Right renal pelvis (tissue), 4 donors: ENCODE data around the gene PIK3C3. TPM values are rescaled to one million over a fixed set of nuclear protein-coding genes. Genes with fewer than 3 reads are reported as not detected.
"Not testable (repeated sequence)": the region's sequence is repeated elsewhere in the genome, so short reads cannot be mapped to it uniquely, and the experiment has no call there.

ENCODE experiments used
- DNase-seq, 4 donors: peaks; one replicate each; pipeline ENCODE4 v3.0.0-alpha.2; 2013; ENCODE audit warnings: low read depth in 4 of 4, low spot score in 3 of 4, missing footprints in 1 of 4
- polyA plus RNA-seq, 4 donors: library from polyadenylated mRNA; unstranded; fragments of 120-200 nt; gene quantifications; one replicate each; pipeline ENCODE4 v1.2.1, GENCODE V29; 2013; ENCODE audit not compliant: insufficient read length in 4 of 4

The PIK3C3 gene
- polyA plus RNA-seq, 4 donors: 66.2 to 86.8 (median 78.4) TPM

DNA sequence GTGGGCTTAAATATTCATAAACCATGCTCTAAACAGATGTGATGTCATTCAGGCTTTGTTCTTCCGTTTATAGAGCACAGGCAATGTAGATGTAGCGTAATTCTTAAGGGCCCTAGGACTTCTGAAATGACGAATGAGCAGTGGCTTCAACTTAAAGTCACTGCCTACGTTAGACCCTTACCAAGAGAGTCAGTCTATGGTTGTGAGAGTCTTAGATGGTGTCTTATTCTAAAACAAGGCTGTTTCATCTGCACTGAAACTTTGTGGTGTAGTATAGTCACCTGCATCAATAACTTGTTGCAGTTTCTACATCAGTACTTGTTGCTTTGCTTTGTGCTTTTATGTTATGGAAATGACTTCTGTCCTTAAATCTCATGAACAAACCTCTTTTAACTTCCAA lies 56.0 kb downstream of the PIK3C3 start:
- DNase-seq: no peak

DNA sequence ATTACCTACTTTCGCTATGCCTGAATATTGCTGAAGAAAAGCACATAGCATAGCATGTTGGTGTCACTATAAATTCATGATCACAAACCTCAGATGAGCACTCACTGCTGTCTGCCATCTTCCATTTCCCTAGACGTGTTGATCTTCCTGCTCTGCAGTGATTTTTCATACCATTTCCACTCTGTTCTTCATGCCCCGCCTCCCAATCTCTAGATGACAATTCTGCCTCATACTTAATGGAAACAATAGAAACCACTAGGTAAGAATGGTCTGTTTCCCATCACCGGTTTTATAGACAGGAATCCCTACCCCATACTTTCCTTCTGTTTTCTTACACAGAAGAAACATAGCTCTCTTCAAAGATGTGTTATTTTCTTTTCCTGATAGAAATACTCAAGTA lies 63.8 kb downstream of the PIK3C3 start:
- no peak for DNase-seq

DNA sequence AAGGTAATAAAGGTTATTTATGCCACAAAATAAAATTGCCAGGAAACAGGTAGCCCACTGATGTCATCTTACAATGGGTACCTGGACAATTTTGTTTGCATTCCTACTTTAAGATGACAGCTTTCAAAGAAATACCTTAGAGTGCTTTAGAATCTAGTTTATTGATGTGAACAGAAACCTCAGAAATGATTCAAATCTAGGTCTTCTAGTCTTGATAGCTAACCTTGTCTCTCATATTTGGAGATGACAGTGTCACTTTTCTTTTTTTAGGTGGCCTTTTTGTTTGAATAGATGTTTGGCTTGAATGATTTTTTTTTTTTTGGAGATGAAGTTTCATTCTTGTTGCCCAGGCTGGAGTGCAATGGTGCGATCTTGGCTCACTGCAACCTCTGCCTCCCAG lies 69.1 kb downstream of the PIK3C3 start:
- no peak for DNase-seq

DNA sequence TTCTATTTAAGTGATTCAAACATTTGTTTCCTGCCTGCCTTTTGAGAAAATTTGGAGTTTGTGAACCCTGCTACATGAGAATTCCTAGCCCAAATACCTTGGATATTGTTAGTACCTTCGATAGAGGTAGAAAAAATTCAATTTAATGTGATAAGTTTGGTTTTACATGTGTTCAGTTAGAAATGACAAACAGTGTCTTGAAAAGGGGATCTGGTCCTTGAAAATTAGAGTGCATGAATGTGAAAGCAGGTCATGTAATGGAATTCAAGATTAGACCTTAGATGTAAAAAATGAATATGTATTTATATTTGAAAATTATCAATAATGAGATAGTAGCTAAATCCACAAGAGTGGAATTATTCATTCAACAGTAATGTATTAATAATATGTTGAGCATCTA lies 70.5 kb downstream of the PIK3C3 start:
- no peak for DNase-seq

DNA sequence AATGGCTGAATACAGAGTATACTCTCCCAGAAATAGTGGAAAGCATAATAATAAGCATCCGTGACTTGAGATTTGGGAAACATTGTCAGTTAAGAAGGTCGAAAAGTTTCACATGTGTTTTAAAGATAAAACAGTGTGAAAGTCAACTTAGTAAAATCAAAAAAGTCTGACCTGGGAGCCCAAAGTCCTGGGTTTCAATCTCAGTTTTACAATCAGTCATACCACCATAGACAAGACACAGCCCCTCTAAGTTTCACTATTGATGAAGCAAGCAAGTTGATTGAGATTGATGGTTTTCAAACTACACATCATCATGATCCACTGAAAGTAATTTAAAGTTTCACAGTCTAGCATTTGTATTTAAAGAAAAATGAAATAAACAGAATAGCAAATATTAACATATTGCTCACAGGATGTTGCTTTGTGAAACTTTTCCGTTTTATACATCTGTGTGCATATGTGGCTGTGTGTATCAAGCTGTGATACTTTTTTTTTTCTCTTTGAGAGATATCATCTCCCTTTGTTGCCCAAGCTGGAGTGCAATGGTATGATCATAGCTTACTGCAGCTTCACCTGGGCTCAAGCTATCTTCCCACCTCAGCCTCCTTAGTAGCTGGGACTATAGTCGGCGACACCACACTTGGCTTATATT lies 71.1 kb downstream of the PIK3C3 start:
- DNase-seq: no peak

DNA sequence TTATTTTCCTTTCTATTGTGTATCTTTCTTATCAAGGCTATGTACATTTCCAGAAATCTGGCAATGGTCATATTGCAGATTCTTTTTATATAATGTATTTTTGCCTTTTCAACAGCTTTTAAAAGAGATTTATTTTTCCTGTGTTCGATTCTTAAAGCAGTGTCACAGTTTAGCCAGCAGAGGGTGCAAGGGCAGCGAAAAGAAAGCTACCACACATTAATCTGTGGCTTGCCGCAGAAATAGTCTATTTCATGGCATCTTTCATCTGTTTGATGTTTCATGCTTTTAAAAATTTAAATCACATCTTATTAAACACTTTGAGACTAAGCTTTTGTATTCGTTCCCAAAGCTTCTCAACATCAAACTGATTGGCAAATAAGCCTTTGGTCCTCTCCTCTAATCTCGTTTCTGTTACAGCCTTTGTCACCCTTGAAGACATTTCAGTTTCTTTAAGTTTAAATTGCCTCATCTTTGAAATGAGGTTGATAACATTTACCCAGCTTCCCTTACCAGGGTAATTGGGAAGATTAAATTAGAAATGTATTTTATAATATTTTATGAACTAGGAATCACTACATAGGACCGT lies 73.3 kb downstream of the PIK3C3 start:
- DNase-seq: no peak

DNA sequence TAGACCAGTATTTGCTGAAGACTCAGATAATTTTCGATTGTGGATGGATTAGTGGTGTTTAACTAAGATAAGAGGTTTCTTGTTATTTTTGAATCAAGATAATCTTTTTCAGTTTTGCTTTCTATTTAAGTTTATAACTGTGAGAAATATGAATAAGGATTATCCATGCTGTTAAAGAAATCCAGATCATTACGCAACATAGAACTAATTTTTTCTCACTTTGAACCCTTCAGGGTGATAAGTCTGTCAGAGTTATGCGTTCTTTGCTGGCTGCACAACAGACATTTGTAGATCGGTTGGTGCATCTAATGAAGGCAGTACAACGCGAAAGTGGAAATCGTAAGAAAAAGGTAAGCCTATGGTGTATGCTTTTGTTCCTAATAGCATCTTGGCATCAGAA lies 74.1 kb downstream of the PIK3C3 start:
- DNase-seq: no peak

DNA sequence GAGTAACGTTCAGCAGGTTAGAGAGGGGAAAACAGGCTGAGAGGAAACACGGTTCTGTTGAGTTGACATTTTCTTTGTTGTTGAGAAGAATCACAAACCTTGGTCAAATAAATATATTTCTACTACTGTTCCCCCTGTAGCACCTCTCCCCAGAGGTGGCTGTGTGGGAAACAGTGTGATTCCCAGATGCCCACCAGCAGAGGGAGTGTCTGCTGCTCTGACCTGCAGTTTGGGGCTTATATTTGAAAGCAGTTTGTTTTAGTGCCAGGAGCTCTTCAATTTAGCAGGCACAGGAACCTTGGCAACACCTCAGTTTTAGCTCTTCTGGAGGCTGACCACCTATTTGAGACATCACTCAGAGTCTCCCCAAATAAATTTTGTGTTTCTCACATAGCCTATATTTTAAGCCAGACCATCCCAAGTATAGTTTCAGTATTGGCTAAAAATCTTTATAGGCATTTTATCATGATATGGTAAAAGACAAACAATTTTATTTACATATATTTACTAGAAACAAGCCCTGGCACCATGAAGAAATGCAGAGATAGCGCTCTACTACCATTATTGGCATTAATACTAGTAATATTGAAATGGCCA lies 75.7 kb downstream of the PIK3C3 start:
- no peak for DNase-seq

DNA sequence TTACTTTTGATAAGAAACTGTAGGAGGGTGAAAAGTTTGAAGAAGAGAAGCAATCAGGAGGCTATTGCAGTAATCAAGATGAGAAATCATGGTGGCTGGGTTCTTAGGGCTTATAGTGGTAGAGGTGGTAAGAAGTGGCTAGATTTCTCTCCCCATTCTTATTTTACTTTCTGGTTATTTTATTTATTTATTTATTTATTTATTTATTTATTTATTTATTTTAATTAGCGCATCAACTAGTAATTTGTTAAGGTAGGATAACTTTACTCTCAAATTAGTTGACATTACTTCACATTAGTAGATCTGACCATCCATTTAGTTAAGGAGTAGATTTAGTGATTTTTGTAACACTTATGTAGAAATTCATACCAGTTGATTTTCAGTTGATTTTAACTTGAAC lies 77.4 kb downstream of the PIK3C3 start:
- DNase-seq: no peak

DNA sequence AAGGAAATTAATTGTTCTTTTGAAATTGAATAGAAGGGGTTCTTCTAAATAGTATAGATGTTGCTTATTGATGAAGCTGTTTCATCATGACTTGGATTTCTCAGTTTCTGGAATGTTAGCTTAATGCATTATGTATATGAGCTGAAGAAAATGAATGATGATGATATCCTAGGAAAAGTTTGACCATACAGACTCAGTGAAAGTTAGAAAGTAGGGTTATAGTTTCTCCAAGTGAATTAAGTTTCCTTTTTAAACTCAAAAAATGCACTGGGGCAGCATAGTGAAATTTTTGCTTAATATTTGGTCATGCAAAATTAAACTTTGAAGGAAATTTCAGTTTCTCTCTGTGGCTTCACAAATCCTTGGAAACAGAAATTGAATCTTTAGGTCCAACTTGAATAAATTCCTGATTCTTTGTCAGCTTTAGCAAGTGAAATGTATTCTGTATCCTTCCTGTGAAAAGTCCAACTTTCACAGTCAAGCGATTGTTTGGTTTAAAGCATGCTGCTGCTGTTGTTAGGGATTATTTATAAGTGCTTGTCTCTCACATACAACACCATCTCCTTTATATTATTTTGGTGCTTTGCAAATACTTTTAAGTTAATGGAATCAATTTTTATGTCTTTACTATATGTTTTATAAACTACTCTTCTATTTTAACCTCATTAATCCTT lies 78.2 kb downstream of the PIK3C3 start:
- no peak for DNase-seq

DNA sequence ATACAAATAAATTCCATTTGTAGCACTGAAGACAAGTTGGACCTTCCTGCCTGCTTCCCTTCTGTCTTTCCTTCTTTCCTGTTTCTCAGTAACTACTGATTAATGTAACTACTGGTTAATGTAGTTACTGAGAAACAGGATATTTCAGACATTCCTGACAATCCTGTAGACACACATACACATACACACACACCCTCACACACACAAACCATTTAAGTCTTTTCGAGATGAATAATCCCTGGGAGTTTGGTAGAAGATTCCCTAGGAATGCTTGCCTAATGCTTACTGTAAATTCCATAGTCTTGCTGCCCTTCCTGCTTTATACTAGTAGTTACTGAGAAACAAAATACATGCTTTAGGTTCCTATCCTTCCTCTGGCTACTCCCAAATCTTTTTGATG lies 83.9 kb downstream of the PIK3C3 start:
- DNase-seq: peak in 1 of 4 donors; percentile 33

DNA sequence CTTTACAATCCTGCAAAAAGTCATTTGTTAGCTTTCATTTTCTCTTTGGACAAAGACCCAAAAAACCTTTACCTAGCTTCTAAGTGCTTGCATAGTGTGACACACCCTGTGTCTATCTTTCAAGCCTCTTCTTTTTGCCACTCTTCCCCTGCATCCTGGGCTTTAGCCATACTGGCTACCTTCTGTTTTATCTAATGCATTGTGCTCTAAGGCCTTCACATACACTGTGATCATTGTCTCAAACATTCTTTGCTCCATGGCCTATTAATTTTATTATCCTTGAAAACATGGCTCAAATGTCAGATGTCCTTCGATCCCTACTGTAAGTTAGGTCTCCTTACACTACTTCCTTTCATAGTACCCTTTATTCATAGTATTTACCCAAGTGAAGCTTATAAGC lies 84.4 kb downstream of the PIK3C3 start:
- DNase-seq: no peak

DNA sequence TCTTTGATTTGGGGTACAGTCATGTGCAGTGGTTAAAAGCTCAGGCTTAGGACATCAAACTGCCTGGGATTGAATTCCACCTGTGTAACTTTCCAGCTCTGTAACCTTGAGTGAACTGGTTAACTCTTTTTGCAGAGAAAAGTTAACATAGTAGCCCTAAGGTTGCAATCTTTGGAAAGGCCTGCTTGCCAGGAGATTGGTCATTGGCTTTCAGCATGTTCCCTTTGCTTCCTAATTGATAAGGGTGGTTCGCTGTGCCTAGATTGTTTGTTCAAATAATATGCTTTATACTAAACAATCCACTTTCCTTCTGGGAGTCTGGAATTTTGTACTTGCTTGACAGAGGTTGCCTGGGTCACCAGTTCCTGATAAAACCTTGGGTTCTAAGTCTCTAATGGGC lies 86.8 kb downstream of the PIK3C3 start:
- DNase-seq: no peak

DNA sequence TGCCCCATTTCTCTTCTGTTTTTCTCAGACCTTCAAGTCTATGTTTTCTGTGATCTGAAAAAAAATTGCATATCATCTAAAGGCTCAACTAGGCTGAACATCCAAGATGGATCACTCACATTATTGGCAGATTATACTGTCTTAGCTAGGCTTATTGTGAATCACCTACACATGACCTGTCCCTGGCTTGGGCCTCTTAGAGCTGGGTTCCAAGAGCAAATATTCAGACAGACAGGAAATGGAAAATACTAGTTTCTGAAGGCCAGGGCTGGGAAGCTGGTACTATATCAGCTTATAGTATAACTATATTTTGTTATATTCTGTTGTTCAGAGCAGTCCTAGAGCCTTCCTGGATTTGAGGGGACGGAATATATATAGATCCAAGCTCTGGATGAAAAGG lies 90.3 kb downstream of the PIK3C3 start:
- DNase-seq: no peak

DNA sequence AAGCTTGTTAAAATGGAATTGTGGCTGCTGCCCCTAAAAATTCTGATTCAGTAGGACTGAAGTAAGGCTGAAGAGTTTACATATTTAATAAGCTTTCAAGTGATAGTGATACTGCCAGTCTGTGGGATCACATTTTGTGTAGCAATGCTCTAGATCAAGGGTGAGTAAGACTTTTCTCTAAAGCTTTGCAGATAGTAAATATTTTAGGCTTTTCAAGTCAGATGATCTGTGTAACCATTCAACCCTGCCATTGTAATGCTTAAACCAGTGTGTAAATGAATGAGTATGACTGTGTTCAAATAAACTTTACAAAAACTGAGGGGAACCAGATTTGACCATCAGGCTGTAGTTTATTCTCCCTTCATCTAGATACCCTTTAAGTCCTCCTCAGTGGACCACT lies 92.7 kb downstream of the PIK3C3 start:
- no peak for DNase-seq

DNA sequence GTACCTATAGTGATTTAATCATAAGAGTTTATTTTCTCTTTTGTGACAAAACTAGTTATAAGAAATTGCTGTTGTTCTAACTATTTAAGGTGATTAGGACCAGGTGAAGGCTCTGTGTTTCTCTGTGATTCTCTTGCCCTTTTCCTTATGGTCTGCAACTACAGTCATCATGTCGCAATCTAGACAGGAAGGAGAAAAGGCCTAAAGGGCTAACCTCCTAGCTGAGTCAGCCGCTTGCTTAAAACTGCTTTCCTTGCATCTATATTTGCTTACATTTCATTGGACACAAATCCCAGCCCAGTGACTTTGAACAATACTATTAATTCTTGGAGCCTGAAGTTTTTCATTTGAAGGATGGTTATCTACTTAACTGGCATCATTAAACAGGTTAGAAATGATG lies 93.1 kb downstream of the PIK3C3 start:
- DNase-seq: no peak

DNA sequence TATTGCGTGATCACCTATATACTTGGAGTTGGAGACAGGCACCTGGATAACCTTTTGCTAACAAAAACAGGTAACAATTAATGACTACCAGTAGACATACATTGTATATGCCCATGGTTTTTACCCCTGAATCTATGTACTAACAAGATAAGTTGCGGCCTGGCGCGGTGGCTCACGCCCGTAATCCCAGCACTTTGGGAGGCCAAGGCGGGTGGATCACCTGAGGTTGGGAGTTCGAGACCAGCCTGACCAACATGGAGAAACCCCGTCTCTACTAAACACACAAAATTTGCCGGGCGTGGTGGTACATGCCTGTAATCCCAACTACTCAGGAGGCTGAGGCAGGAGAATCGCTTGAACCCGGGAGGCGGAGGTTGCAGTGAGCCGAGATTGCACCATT lies 94.5 kb downstream of the PIK3C3 start:
- not testable (repeated sequence) for DNase-seq

DNA sequence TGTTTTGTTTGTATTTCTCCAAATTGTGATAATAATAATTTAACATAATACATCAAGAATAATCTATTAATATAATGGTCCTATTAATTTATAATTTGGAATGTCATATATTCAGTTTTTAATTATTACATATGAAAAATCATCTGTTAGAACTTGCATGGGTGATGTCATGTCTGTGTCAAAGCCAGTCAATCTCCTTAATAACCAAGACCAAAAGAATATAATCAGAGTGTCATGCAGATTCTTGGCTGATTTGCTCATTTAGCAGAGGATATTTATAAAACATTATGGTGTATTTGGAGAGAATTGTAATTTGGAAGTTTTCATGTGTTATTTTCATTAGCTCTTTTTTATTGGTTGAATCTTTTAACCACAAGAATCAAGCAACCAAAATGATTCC lies 96.4 kb downstream of the PIK3C3 start:
- no peak for DNase-seq

DNA sequence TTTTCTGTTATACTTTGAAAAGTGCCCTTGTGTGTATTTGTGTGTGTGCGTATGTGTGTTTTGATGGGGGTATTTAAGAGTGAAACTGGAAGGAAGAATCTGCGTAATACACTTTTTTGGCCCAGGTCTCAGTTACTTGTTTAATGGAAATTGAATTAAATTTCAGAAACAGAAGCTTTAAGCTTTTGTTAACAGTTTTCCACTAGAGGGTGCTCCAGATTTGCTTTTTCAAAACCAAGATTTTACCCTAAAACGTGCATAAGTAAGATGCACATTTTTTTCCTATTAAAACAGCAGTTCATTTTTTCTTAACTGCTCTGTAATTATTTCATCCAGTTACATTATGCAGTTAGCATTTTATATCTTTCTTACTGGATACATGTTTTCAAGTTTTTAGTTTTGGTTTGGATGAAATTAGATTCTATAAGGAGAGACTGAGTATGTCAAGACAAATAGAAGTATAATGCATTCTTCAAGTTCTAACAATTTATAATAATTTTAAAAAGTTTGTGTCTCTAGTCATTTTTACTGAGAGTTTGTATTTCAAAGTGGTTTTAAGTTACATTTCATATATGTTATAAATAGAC lies 97.2 kb downstream of the PIK3C3 start:
- no peak for DNase-seq

DNA sequence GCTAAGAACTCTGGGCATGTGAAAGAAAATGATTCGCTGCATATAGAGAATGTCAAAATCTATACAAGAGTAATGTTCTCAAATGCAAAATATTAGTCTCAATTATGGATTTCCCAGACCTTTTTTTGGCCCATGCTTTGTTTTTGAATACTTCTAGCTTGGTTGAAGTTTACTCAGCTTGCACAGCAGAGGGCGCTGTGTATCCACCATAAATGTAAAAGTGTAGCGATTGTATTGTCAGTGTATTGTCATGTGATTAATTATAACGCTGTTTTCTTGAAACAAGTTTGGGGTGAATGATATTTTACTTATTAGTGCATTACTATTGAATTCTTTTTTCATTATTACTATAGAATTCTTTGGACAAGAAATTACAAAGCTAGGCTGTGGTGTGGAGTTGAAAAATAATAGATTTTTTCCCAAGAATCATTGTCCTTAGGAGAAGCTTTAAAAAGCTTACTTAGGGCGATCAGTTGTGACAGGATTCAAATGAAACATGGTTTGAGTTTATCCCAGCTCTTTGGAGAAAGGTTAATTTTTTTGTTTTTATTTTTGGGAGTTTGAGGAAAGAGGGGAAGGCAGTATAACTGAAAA lies 98.3 kb downstream of the PIK3C3 start:
- DNase-seq: peak in 3 of 4 donors; percentile 24 to 57 (median 27)

DNA sequence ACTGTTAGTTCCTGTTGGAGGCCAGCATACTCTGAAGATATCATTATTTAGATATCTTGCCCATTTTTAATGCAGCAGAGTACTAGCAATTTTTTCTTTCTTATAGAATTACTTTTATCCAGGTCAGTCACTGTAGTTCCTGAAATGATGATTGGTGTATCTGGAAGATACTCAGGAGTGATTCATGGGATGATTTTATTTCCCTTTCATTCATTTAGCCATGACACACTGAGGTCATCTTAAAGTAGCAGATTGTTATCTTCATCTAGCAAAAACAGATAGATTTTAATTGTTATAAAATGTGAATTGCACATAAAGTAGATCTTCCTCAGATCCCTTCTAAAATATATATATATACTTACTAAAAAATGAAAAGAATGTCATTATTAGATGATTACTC lies 109.1 kb downstream of the PIK3C3 start:
- no peak for DNase-seq
